ENCODE results near the gene KCTD17.

The KCTD17 gene

GRCh38 chr22:37043828-37044538, 7.6 kb upstream of the KCTD17 start:
- no peak overlapping the region for H2AFZ ChIP-seq (ENCODE audit: low read depth, low read length)
- TF ChIP-seq CTCF (IDR thresholded peaks at IDR 0.05; ENCODE audit: borderline replicate concordance, extremely low read depth, low read length, poor library complexity, severe bottlenecking) = peak; percentile 62
- TF ChIP-seq EZH2 (IDR thresholded peaks at IDR 0.05; ENCODE audit: borderline replicate concordance, low read depth, low read length, severe bottlenecking) = no peak
- no peaks in the 10 kb centered on the region for H3K4me1 ChIP-seq (ENCODE audit: insufficient read depth, low read length)
- no peak overlapping the region for H3K27ac ChIP-seq (ENCODE audit: low read length)
- peak; percentile 42 for DNase-seq
- peak; percentile 85 for ATAC-seq (ENCODE audit: insufficient read depth, low read depth)
- H3K79me2 ChIP-seq (ENCODE audit: insufficient read depth, low read length) = no peaks in the 10 kb centered on the region
- no peak overlapping the region for H3K9ac ChIP-seq (ENCODE audit: low read depth, low read length)
- peaks cover 2% of the 10 kb centered on the region for H3K27me3 ChIP-seq (ENCODE audit: insufficient read depth, low read length, poor library complexity)
- H4K20me1 ChIP-seq (ENCODE audit: insufficient read depth, low read length) = no peaks in the 10 kb centered on the region
- no peak overlapping the region for H3K4me3 ChIP-seq (ENCODE audit: low read depth in 1 of 2, low read length in 2 of 2)
- no peaks in the 10 kb centered on the region for H3K9me3 ChIP-seq (ENCODE audit: insufficient read depth, low read length, severe bottlenecking)
- no peak overlapping the region for H3K4me2 ChIP-seq (ENCODE audit: insufficient read depth, low read length)
- no peaks in the 10 kb centered on the region for H3K36me3 ChIP-seq (ENCODE audit: insufficient read depth, low read length)

- Histone ChIP-seq H3K4me1 (ENCODE audit: insufficient read depth, low read length) (no peaks in the 10 kb centered on the region), H3K27ac (ENCODE audit: low read length) (no peak overlapping the region), H3K79me2 (ENCODE audit: insufficient read depth, low read length) (no peaks in the 10 kb centered on the region), H3K27me3 (ENCODE audit: insufficient read depth, low read length, poor library complexity) (peaks cover 2% of the 10 kb centered on the region), H3K36me3 (ENCODE audit: insufficient read depth, low read length) (no peaks in the 10 kb centered on the region), H4K20me1 (ENCODE audit: insufficient read depth, low read length) (no peaks in the 10 kb centered on the region), H2AFZ (ENCODE audit: low read depth, low read length) (no peak overlapping the region), H3K4me3 (ENCODE audit: low read depth in 1 of 2, low read length in 2 of 2) (no peak overlapping the region), H3K4me2 (ENCODE audit: insufficient read depth, low read length) (no peak overlapping the region), H3K9ac (ENCODE audit: low read depth, low read length) (no peak overlapping the region), H3K9me3 (ENCODE audit: insufficient read depth, low read length, severe bottlenecking) (no peaks in the 10 kb centered on the region)
- DNase-seq (no peak), ATAC-seq (ENCODE audit: insufficient read depth, low read depth) (no peak)
- TF ChIP-seq CTCF (IDR thresholded peaks at IDR 0.05; ENCODE audit: borderline replicate concordance, extremely low read depth, low read length, poor library complexity, severe bottlenecking) (no peak), EZH2 (IDR thresholded peaks at IDR 0.05; ENCODE audit: borderline replicate concordance, low read depth, low read length, severe bottlenecking) (no peak)
These were observed 6.6 kb upstream of the KCTD17 start for GRCh38 chr22:37044634-37045625.

- Histone ChIP-seq H2AFZ (ENCODE audit: low read depth, low read length) (no peak overlapping the region), H3K27ac (ENCODE audit: low read length) (no peak overlapping the region), H3K9me3 (ENCODE audit: insufficient read depth, low read length, severe bottlenecking) (no peaks in the 10 kb centered on the region), H3K4me2 (ENCODE audit: insufficient read depth, low read length) (no peak overlapping the region), H3K9ac (ENCODE audit: low read depth, low read length) (no peak overlapping the region), H3K79me2 (ENCODE audit: insufficient read depth, low read length) (no peaks in the 10 kb centered on the region), H3K27me3 (ENCODE audit: insufficient read depth, low read length, poor library complexity) (peaks cover 2% of the 10 kb centered on the region), H3K36me3 (ENCODE audit: insufficient read depth, low read length) (no peaks in the 10 kb centered on the region), H3K4me3 (ENCODE audit: low read depth in 1 of 2, low read length in 2 of 2) (no peak overlapping the region), H3K4me1 (ENCODE audit: insufficient read depth, low read length) (peaks cover 2% of the 10 kb centered on the region), H4K20me1 (ENCODE audit: insufficient read depth, low read length) (no peaks in the 10 kb centered on the region)
- ATAC-seq (ENCODE audit: insufficient read depth, low read depth) = no peak
- peak; percentile 64 for TF ChIP-seq CTCF (IDR thresholded peaks at IDR 0.05; ENCODE audit: borderline replicate concordance, extremely low read depth, low read length, poor library complexity, severe bottlenecking)
- TF ChIP-seq EZH2 (IDR thresholded peaks at IDR 0.05; ENCODE audit: borderline replicate concordance, low read depth, low read length, severe bottlenecking) = no peak
- DNase-seq = no peak
These were observed 5.6 kb upstream of the KCTD17 start for GRCh38 chr22:37045958-37046357.
